ENCODE results near the gene FYB1. TPM values are rescaled to one million over a fixed set of nuclear protein-coding genes. Genes with fewer than 3 reads are reported as not detected.

The FYB1 gene
- total and polyA plus RNA-seq, 2 of the 8 experiments (the other 6 are each of a cell fraction or from before 2014, with no cell fraction given), result not detected

DNA sequence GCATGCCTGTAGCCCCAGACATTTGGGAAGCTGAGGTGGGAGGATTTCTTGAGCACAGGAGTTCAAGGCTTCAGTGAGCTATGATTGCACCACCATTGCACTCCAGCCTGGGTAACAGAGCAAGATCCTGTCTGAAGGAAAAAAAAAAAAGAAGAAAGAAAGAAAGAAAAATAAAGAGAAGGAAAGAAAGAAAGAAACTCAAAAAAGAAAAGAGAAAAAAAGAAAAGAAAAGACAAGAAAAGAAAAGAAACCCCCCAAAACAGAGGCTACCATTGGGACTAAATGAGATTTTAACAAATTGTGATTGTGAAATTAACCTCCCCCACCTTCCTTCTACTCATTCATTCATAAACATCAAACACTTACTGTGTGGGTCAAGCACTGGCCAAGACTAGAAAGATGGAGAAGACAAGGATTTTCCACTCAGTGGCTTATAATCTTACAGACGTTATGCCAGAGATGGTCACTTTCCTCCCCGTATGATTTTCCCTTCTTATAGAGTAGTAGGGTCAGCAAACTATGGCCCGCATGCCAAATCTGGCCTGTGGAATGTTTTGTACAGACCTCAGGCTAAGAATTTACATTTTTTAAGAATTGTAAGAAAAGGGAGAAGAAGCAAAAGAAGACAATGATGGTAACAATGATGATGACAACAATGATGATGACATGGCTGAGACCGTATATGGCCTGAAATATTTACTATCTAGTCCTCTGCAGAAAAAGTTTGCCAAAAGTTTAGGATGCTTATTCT is 1.1 kb upstream of the FYB1 start:
- WGBS, 2 experiments (ENCODE audit: extremely low coverage in 1 of 2, insufficient coverage in 1 of 2, insufficient read length in 1 of 2, insufficient replicate concordance in 2 of 2, low coverage in 1 of 2, low lambda C conversion rate in 2 of 2, missing lambda C conversion rate in 1 of 2), result 96% methylated on average over 4 of the region's 4 CpGs; no CpG with 5 or more reads in 1 of the 2 experiments
- H3K79me1 ChIP-seq (ENCODE audit: low read depth, low read length), result no peaks in the 10 kb centered on the region
- ChIA-PET POLR2A (ENCODE audit: partially characterized antibody) (no interaction called here), CTCF (ENCODE audit: partially characterized antibody) (interaction anchor here (1.0 to 5.9 kb wide), 6 partner anchors 12 to 352 kb away, joined by 3 to 28 read pairs (median 11); no protein-coding TSS in a partner anchor)
- H4K20me1 ChIP-seq (replicated peaks in 1 of 2; ENCODE audit: control insufficient read depth in 1 of 2, insufficient read depth in 2 of 2, low read length in 2 of 2), result no peaks in the 10 kb centered on the region
- peaks cover 0 to 3% (median 1%) of the 10 kb centered on the region in 4 experiments; a peak in 2 of 7 replicates for H3K4me1 ChIP-seq (replicated peaks in 1 of 4; ENCODE audit: control insufficient read depth in 3 of 4, insufficient read depth in 4 of 4, low read length in 3 of 4)
- no peak overlapping the region for H2AK5ac ChIP-seq (ENCODE audit: low read depth, low read length)
- no peak overlapping the region for H4K91ac ChIP-seq (replicated peaks; ENCODE audit: insufficient read length, low read length)
- no peaks in the 10 kb centered on the region for H3K27me3 ChIP-seq (replicated peaks in 1 of 4; ENCODE audit: control insufficient read depth in 3 of 4, extremely low read depth in 1 of 4, insufficient read depth in 3 of 4, low read length in 3 of 4)
- H3K23ac ChIP-seq (ENCODE audit: insufficient read length), result no peak overlapping the region
- no peak overlapping the region for H2AFZ ChIP-seq (ENCODE audit: low read length)
- no peaks in the 10 kb centered on the region for H3K79me2 ChIP-seq (ENCODE audit: control insufficient read depth in 1 of 2, insufficient read depth in 2 of 2, low read length in 2 of 2)
- H2BK5ac ChIP-seq (ENCODE audit: low read depth, low read length), result no peak overlapping the region
- H2BK20ac ChIP-seq (ENCODE audit: low read length), result no peak overlapping the region
- H3K23me2 ChIP-seq (ENCODE audit: low read depth, low read length), result no peaks in the 10 kb centered on the region
- H3K4ac ChIP-seq (replicated peaks; ENCODE audit: insufficient read length, low read depth, low read length), result no peak overlapping the region
- no peak overlapping the region for H3K56ac ChIP-seq (replicated peaks; ENCODE audit: insufficient read length, low read depth, low read length)
- H3K9ac ChIP-seq (replicated peaks in 1 of 4; ENCODE audit: extremely low read depth in 1 of 4, low read depth in 3 of 4, low read length in 3 of 4), result no peak overlapping the region
- H3K14ac ChIP-seq (ENCODE audit: insufficient read length), result no peak overlapping the region
- H4K8ac ChIP-seq (ENCODE audit: extremely low read depth, insufficient read depth, low read length), result no peak overlapping the region
- H4K5ac ChIP-seq (ENCODE audit: insufficient read length, low read depth, low read length), result no peak overlapping the region
- no peak overlapping the region for H2BK15ac ChIP-seq (ENCODE audit: low read length)
- H3K4me2 ChIP-seq (ENCODE audit: insufficient read depth in 1 of 2, low read depth in 2 of 2, low read length in 2 of 2), result no peak overlapping the region
- H3K27ac ChIP-seq (ENCODE audit: low read depth, low read length), result no peak overlapping the region
- FAIRE-seq (no peak), DNase-seq (ENCODE audit: low read depth in 1 of 2, low spot score in 2 of 2) (no peak)
- H2BK120ac ChIP-seq (replicated peaks; ENCODE audit: low read depth, low read length), result no peak overlapping the region
- no peaks in the 10 kb centered on the region for H3K36me3 ChIP-seq (ENCODE audit: control insufficient read depth in 2 of 4, insufficient read depth in 4 of 4, low read length in 3 of 4)
- no peak overlapping the region for H3K4me3 ChIP-seq (ENCODE audit: extremely low read depth in 1 of 4, insufficient read depth in 2 of 4, low read depth in 3 of 4, low read length in 4 of 4)
- no peaks in the 10 kb centered on the region for H3K9me3 ChIP-seq (ENCODE audit: insufficient read depth in 2 of 2, low read depth in 1 of 2, low read length in 1 of 2)
- no peak overlapping the region for H3K18ac ChIP-seq (ENCODE audit: extremely low read depth, low read length)
- no peak overlapping the region for H2BK12ac ChIP-seq (ENCODE audit: low read depth, low read length)
- TF ChIP-seq GTF2F1 (IDR thresholded peaks at IDR 0.05; ENCODE audit: borderline replicate concordance, low read depth, low read length) (no peak), KDM5A (IDR thresholded peaks at IDR 0.05; ENCODE audit: low read length) (no peak), KDM4A (IDR thresholded peaks at IDR 0.05; ENCODE audit: low read depth, low read length, severe bottlenecking) (no peak), FOSL1 (IDR thresholded peaks at IDR 0.05; ENCODE audit: insufficient read depth, low read depth, low read length) (no peak), SRF (IDR thresholded peaks at IDR 0.05; ENCODE audit: low read depth, low read length) (no peak), POLR2AphosphoS5 (IDR thresholded peaks at IDR 0.05; ENCODE audit: low read depth, low read length) (no peak), SIRT6 (IDR thresholded peaks at IDR 0.05; ENCODE audit: low read length) (no peak), TBP (IDR thresholded peaks at IDR 0.05; ENCODE audit: low read depth, low read length) (no peak), TAF1 (IDR thresholded peaks at IDR 0.05; ENCODE audit: low read depth, low read length) (no peak), RFX5 (IDR thresholded peaks at IDR 0.05; ENCODE audit: borderline replicate concordance, low read depth, low read length) (no peak), RBBP5 (IDR thresholded peaks at IDR 0.05; ENCODE audit: borderline replicate concordance, low read depth, low read length) (no peak)
- TF ChIP-seq, protein P1, sequence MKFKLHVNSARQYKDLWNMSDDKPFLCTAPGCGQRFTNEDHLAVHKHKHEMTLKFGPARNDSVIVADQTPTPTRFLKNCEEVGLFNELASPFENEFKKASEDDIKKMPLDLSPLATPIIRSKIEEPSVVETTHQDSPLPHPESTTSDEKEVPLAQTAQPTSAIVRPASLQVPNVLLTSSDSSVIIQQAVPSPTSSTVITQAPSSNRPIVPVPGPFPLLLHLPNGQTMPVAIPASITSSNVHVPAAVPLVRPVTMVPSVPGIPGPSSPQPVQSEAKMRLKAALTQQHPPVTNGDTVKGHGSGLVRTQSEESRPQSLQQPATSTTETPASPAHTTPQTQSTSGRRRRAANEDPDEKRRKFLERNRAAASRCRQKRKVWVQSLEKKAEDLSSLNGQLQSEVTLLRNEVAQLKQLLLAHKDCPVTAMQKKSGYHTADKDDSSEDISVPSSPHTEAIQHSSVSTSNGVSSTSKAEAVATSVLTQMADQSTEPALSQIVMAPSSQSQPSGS (IDR thresholded peaks at IDR 0.05; ENCODE audit: low read length), result no peak

All from H1 (cell line).